GM15510 (cell line): ENCODE results near the gene MEIOB.

Experiments used
- POLR2A ChIP-seq: IDR thresholded peaks from 3 replicates; pipeline ENCODE4 v1.6.1; 2011; ENCODE audit warnings: borderline replicate concordance; ENCODE audit not compliant: insufficient read length; ENCODE audit errors: extremely low read depth

Gene MEIOB

GRCh38 chr16:1792836-1793577, 79.0 kb downstream of the MEIOB start:
- no peak for TF ChIP-seq POLR2A

- no peak for TF ChIP-seq POLR2A
These were observed 79.8 kb downstream of the MEIOB start for GRCh38 chr16:1791943-1792812.

GRCh38 chr16:1791256-1791942, 80.6 kb downstream of the MEIOB start:
- TF ChIP-seq POLR2A: no peak

- TF ChIP-seq POLR2A: no peak
These were observed 81.2 kb downstream of the MEIOB start for GRCh38 chr16:1790611-1791255.

- no peak for TF ChIP-seq POLR2A
These were observed 81.7 kb downstream of the MEIOB start for GRCh38 chr16:1790261-1790610.

- no peak for TF ChIP-seq POLR2A
These were observed 82.3 kb downstream of the MEIOB start for GRCh38 chr16:1789643-1790045.

GRCh38 chr16:1788708-1789100, 83.3 kb downstream of the MEIOB start:
- no peak for TF ChIP-seq POLR2A

GRCh38 chr16:1788095-1788707, 83.8 kb downstream of the MEIOB start:
- TF ChIP-seq POLR2A: no peak

GRCh38 chr16:1787322-1788094, 84.5 kb downstream of the MEIOB start:
- TF ChIP-seq POLR2A: no peak

- no peak for TF ChIP-seq POLR2A
These were observed 85.0 kb downstream of the MEIOB start for GRCh38 chr16:1787056-1787321.

- no peak for TF ChIP-seq POLR2A
These were observed 85.5 kb downstream of the MEIOB start for GRCh38 chr16:1786242-1787055.

- TF ChIP-seq POLR2A: no peak
These were observed 86.2 kb downstream of the MEIOB start for GRCh38 chr16:1785846-1786170.
